Kasumi-1 (cell line): Measurements from ENCODE around the gene THEMIS.
"Not testable (repeated sequence)": the region's sequence is repeated elsewhere in the genome, so short reads cannot be mapped to it uniquely, and the experiment has no call there.

ENCODE experiments used
- DNase-seq, 2 experiments: peaks; one replicate each; lab custom pipeline; 2025; lab: John Stamatoyannopoulos, UW

The THEMIS gene

GRCh38 chr6:127718694-127719093 lies 182.2 kb downstream of the THEMIS start:
- DNase-seq: no peak

DNA sequence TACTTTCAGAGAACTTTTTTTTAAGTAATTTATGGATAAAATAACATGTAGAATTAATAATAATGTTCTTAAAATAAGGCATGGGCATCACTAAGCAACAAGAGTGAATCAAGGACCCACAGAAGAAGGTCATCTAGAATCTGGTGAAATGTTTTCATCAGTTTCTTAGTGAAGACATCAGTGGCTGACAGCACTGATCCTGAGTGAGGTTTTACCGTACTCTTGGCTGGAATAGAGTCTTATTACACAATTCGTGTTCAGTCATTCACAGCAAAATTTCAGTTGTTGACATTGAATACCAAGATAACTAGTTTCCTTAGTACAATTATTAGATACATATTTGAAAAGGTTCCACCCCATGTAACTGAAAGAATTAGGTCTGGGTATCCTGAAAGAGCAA lies 183.5 kb downstream of the THEMIS start:
- DNase-seq: no peak

GRCh38 chr6:127716465-127716864 lies 184.4 kb downstream of the THEMIS start:
- no peak for DNase-seq

DNA sequence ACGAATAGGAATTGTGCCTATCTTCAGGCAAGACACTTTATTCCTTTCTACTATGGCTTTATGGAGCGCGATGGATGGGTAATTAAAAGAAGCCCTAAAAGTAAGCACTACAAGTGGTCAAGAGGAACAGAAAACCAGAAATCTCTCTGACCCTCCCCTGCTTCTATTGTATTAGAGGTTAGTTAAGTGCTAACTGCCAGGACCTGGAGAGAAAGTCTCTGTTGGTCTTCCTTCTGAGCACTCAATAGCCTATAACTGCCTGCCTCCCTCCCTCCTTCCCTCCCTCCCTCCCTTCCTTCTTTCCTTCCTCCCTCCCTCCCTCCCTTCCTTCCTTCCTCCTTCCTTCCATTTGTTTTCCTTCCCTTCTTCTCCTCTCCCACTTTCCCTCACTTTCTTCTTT lies 190.2 kb downstream of the THEMIS start:
- DNase-seq: no peak

DNA sequence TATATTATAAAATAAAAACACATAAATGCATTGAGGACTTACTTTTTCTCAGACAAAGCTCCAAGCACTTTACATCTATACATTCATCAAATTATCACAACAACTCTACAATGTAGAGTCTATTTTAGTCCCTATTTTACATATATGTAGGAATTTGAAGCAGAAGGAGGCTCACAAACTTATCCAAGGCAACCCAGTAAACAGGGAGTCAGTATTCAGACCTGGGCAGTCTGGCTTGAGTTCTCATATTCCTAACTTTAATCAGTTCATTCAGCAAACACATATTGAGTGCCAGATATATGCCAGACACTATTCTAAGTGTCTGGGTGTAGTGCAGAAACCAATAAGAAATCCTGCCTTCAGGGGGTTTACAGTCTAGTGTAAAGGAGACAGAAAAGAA lies 194.6 kb downstream of the THEMIS start:
- no peak for DNase-seq

DNA sequence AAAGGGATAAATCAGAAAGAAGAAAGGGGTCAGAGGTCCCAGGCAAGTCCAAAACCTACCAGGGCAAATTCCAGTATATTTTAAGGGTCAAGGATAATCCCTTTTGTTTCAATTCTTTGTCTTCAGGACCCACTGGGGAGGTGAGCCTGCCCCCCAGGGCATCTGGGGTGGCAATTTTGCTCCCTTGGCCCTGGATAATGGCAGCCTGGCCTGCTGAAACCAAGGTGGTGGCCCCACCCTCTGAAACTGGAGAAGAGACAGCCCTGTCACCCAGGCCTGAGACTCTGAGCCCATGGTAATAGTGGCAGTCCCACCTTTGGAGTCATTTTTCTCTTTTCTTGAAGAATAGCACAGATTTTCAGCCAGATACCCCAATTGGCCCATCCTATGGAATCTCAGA lies 205.8 kb downstream of the THEMIS start:
- DNase-seq: no peak

GRCh38 chr6:127691146-127691545 lies 209.7 kb downstream of the THEMIS start:
- DNase-seq: no peak

GRCh38 chr6:127690588-127690987 lies 210.3 kb downstream of the THEMIS start:
- no peak for DNase-seq

GRCh38 chr6:127690092-127690491 lies 210.8 kb downstream of the THEMIS start:
- peak; percentile 16 to 50 for DNase-seq

DNA sequence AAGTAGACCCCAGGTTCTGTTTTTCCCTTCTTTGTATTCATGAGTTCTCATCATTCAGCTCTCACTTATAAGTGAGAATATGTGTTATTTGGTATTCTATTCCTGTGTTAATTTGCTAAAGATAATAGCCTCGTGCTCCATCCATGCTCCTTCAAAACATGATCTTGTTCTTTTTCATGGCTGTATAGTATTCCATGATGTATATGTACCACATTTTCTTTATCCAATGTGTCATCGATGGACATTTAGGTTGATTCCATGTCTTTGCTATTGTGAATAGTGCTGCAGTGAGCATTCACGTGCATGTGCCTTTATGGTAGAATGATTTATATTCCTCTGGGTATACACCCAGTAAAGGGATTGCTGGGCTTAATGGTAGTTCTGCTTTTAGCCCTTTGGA lies 213.4 kb downstream of the THEMIS start:
- not testable (repeated sequence) for DNase-seq

DNA sequence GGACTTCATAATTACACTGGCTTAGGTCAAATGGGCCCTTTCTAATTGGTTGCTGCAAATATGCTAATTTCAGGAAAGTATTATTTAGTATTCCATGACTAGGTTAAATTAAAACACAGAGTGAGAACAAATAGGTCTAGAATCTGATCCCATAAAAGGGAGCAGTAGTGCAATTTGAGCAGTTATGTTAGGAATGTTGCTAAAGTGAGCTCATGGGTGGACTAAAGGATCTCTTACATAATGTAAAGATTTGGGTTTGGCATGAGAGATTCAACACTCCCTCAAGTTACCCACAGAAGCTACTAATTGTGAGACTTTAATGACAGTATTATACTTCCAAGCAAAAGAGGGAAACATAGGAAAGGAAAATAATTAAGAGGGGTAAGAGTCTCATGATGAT lies 214.8 kb downstream of the THEMIS start:
- no peak for DNase-seq

DNA sequence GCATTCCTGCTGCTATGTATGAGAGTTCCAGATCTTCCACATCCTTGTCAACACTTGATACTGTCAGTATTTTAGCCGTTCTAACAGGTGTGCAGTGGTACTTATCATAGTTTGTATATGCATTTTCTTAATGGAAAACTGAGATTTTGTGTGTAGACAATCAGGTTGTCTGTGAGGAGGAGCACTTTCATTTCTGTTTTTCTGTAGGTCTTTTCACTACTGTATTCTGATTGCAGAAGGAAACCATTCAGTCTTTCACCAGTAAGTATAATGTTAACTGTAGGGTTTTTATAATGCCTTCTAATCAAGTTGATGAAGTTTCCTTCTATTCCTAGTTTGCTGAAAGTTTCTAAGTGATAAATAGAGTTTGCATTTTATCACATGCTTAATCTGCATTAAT lies 216.4 kb downstream of the THEMIS start:
- no peak for DNase-seq
